ENCODE measurements around the gene MARCHF3. TPM values are rescaled to one million over a fixed set of nuclear protein-coding genes. Genes with fewer than 3 reads are reported as not detected.
"Not testable (repeated sequence)": the region's sequence is repeated elsewhere in the genome, so short reads cannot be mapped to it uniquely, and the experiment has no call there.

Gene MARCHF3
- total RNA-seq, 2 experiments from 2014 or later: 0.73 to 1.6 TPM

- peaks cover 5% of the 10 kb centered on the region for H3K36me3 Mint-ChIP-seq
- CTCF ChIA-PET: no interaction called here
- H3K9me3 Mint-ChIP-seq (ENCODE audit: low read depth): no peaks in the 10 kb centered on the region
- DNase-seq (no peak), ATAC-seq (no peak)
- H3K27ac Mint-ChIP-seq: no peak overlapping the region
- no peak overlapping the region for H3K4me3 Mint-ChIP-seq
- no peaks in the 10 kb centered on the region for H3K4me1 Mint-ChIP-seq
- no peaks in the 10 kb centered on the region for H3K27me3 Mint-ChIP-seq
Measured at GRCh38 chr5:126915496-126915895, 114.9 kb downstream of the MARCHF3 start.

GRCh38 chr5:126914801-126915436 is 115.4 kb downstream of the MARCHF3 start:
- H3K27me3 Mint-ChIP-seq: no peaks in the 10 kb centered on the region
- no peak overlapping the region for H3K27ac Mint-ChIP-seq
- H3K9me3 Mint-ChIP-seq (ENCODE audit: low read depth): no peaks in the 10 kb centered on the region
- H3K4me1 Mint-ChIP-seq: no peaks in the 10 kb centered on the region
- H3K36me3 Mint-ChIP-seq: peaks cover 6% of the 10 kb centered on the region
- no peak for ATAC-seq
- CTCF ChIA-PET: interaction anchor here (0.6 kb wide), 1 partner anchor 16 kb away, joined by 3 read pairs; no protein-coding TSS in a partner anchor
- DNase-seq: no peak
- no peak overlapping the region for H3K4me3 Mint-ChIP-seq

- peaks cover 4% of the 10 kb centered on the region for H3K9me3 Mint-ChIP-seq (ENCODE audit: low read depth)
- CTCF ChIA-PET: no interaction called here
- H3K4me1 Mint-ChIP-seq: peaks cover 1% of the 10 kb centered on the region
- no peak overlapping the region for H3K27ac Mint-ChIP-seq
- ATAC-seq (no peak), DNase-seq (no peak)
- no peaks in the 10 kb centered on the region for H3K27me3 Mint-ChIP-seq
- H3K36me3 Mint-ChIP-seq: peaks cover 10% of the 10 kb centered on the region
- H3K4me3 Mint-ChIP-seq: no peak overlapping the region
Measured at GRCh38 chr5:126912616-126913200, 117.7 kb downstream of the MARCHF3 start.

GRCh38 chr5:126911986-126912385 is 118.4 kb downstream of the MARCHF3 start:
- Mint-ChIP-seq H3K27ac (no peak overlapping the region), H3K4me3 (no peak overlapping the region), H3K9me3 (ENCODE audit: low read depth) (peaks cover 4% of the 10 kb centered on the region), H3K27me3 (no peaks in the 10 kb centered on the region), H3K36me3 (peaks cover 10% of the 10 kb centered on the region), H3K4me1 (peaks cover 1% of the 10 kb centered on the region)
- ATAC-seq (no peak), DNase-seq (no peak)
- CTCF ChIA-PET: no interaction called here

- CTCF ChIA-PET: no interaction called here
- ATAC-seq: no peak
- Mint-ChIP-seq H3K4me1 (peaks cover 1% of the 10 kb centered on the region), H3K4me3 (no peak overlapping the region), H3K27ac (no peak overlapping the region), H3K9me3 (ENCODE audit: low read depth) (peaks cover 4% of the 10 kb centered on the region), H3K36me3 (peaks cover 9% of the 10 kb centered on the region), H3K27me3 (no peaks in the 10 kb centered on the region)
- no peak for DNase-seq
Measured at GRCh38 chr5:126909856-126910255, 120.5 kb downstream of the MARCHF3 start.

GRCh38 chr5:126904407-126904806 is 126.0 kb downstream of the MARCHF3 start:
- H3K4me3 Mint-ChIP-seq; H3K27ac Mint-ChIP-seq; ATAC-seq; H3K36me3 Mint-ChIP-seq; H3K9me3 Mint-ChIP-seq (ENCODE audit: low read depth); H3K4me1 Mint-ChIP-seq; H3K27me3 Mint-ChIP-seq; DNase-seq; CTCF ChIA-PET: not testable (repeated sequence)

GRCh38 chr5:126900796-126901195 is 129.6 kb downstream of the MARCHF3 start:
- no peaks in the 10 kb centered on the region for H3K4me1 Mint-ChIP-seq
- H3K9me3 Mint-ChIP-seq (ENCODE audit: low read depth): peaks cover 2% of the 10 kb centered on the region
- H3K4me3 Mint-ChIP-seq: no peak overlapping the region
- no peak for ATAC-seq
- no peak overlapping the region for H3K27ac Mint-ChIP-seq
- peaks cover 1% of the 10 kb centered on the region for H3K36me3 Mint-ChIP-seq
- DNase-seq: no peak
- H3K27me3 Mint-ChIP-seq: no peaks in the 10 kb centered on the region
- CTCF ChIA-PET: no interaction called here

- CTCF ChIA-PET: no interaction called here
- no peaks in the 10 kb centered on the region for H3K27me3 Mint-ChIP-seq
Measured at GRCh38 chr5:126899476-126899875, 130.9 kb downstream of the MARCHF3 start.

GRCh38 chr5:126897851-126898630 is 132.3 kb downstream of the MARCHF3 start:
- Mint-ChIP-seq H3K4me1 (no peaks in the 10 kb centered on the region), H3K9me3 (ENCODE audit: low read depth) (peaks cover 2% of the 10 kb centered on the region), H3K4me3 (no peak overlapping the region), H3K36me3 (peaks cover 2% of the 10 kb centered on the region), H3K27ac (no peak overlapping the region), H3K27me3 (no peaks in the 10 kb centered on the region)
- CTCF ChIA-PET: interaction anchor here (0.6 kb wide), 1 partner anchor 132 kb away, joined by 3 read pairs; no protein-coding TSS in a partner anchor
- ATAC-seq (no peak), DNase-seq (no peak)

More at GRCh38 chr5:126899476-126899875, 130.9 kb downstream of the MARCHF3 start:
- Mint-ChIP-seq H3K9me3 (ENCODE audit: low read depth) (peaks cover 2% of the 10 kb centered on the region), H3K4me3 (no peak overlapping the region), H3K36me3 (peaks cover 3% of the 10 kb centered on the region), H3K4me1 (no peaks in the 10 kb centered on the region), H3K27ac (no peak overlapping the region)
- DNase-seq (no peak), ATAC-seq (no peak)

- no peak for ATAC-seq
- CTCF ChIA-PET: no interaction called here
- no peak overlapping the region for H3K27ac Mint-ChIP-seq
- H3K9me3 Mint-ChIP-seq (ENCODE audit: low read depth): peaks cover 2% of the 10 kb centered on the region
- H3K4me1 Mint-ChIP-seq: no peaks in the 10 kb centered on the region
- no peak overlapping the region for H3K4me3 Mint-ChIP-seq
- peaks cover 2% of the 10 kb centered on the region for H3K36me3 Mint-ChIP-seq
- no peak for DNase-seq
- no peaks in the 10 kb centered on the region for H3K27me3 Mint-ChIP-seq
Measured at GRCh38 chr5:126896170-126896702, 134.1 kb downstream of the MARCHF3 start.

GRCh38 chr5:126895712-126896111 is 134.6 kb downstream of the MARCHF3 start:
- H3K27me3 Mint-ChIP-seq; H3K27ac Mint-ChIP-seq; ATAC-seq; CTCF ChIA-PET; H3K4me3 Mint-ChIP-seq; DNase-seq; H3K4me1 Mint-ChIP-seq; H3K36me3 Mint-ChIP-seq; H3K9me3 Mint-ChIP-seq (ENCODE audit: low read depth): not testable (repeated sequence)

GRCh38 chr5:126890414-126890813 is 139.9 kb downstream of the MARCHF3 start:
- H3K4me3 Mint-ChIP-seq; H3K36me3 Mint-ChIP-seq; H3K27ac Mint-ChIP-seq; H3K4me1 Mint-ChIP-seq; H3K27me3 Mint-ChIP-seq; CTCF ChIA-PET; ATAC-seq; H3K9me3 Mint-ChIP-seq (ENCODE audit: low read depth); DNase-seq: not testable (repeated sequence)

GRCh38 chr5:126888175-126888574 is 142.2 kb downstream of the MARCHF3 start:
- Mint-ChIP-seq H3K27ac (no peak overlapping the region), H3K4me3 (no peak overlapping the region), H3K9me3 (ENCODE audit: low read depth) (no peaks in the 10 kb centered on the region), H3K4me1 (no peaks in the 10 kb centered on the region), H3K36me3 (peaks cover 6% of the 10 kb centered on the region), H3K27me3 (no peaks in the 10 kb centered on the region)
- DNase-seq (no peak), ATAC-seq (no peak)
- CTCF ChIA-PET: no interaction called here

Data from activated CD8-positive, alpha-beta memory T cell treated with anti-CD3 and anti-CD28 coated beads, Interleukin-2, amount 10 ng/mL, durations not matched to agents 7 days and 5 days (primary cell).